HL-60/S4 treated with phorbol 12-myristate 13-acetate at 8.2 ng/mL for 4 days and 3 days (cell line): ENCODE measurements around the gene LRRC4B.

Experiments
- in situ Hi-C: fragments of 300-500 bp; cut with MboI; formaldehyde crosslinking; loops from 2 replicates; pipeline ENCODE4 v1.15.0; 2022; ENCODE audit warnings: low sequenced_read_pairs

The LRRC4B gene

GRCh38 chr19:50570997-50571396 is 2.8 kb upstream of the LRRC4B start:
- in situ Hi-C loops, result no loop called here

- in situ Hi-C loops, result no loop called here
Measured at GRCh38 chr19:50569938-50570540, 1.8 kb upstream of the LRRC4B start.

- in situ Hi-C loops, result no loop called here
Measured at GRCh38 chr19:50568728-50569698, 778 bp upstream of the LRRC4B start.

- in situ Hi-C loops, result no loop called here
Measured at GRCh38 chr19:50567052-50567841, 988 bp downstream of the LRRC4B start.

- in situ Hi-C loops, result no loop called here
Measured at GRCh38 chr19:50565984-50566903, 2.0 kb downstream of the LRRC4B start.

GRCh38 chr19:50564229-50565105 is 3.8 kb downstream of the LRRC4B start:
- in situ Hi-C loops, result no loop called here

GRCh38 chr19:50563597-50563996 is 4.6 kb downstream of the LRRC4B start:
- in situ Hi-C loops, result no loop called here

GRCh38 chr19:50562996-50563395 is 5.2 kb downstream of the LRRC4B start:
- in situ Hi-C loops, result no loop called here

- in situ Hi-C loops, result no loop called here
Measured at GRCh38 chr19:50562329-50562728, 5.9 kb downstream of the LRRC4B start.

- in situ Hi-C loops, result no loop called here
Measured at GRCh38 chr19:50559636-50560035, 8.6 kb downstream of the LRRC4B start.

GRCh38 chr19:50558449-50558848 is 9.8 kb downstream of the LRRC4B start:
- in situ Hi-C loops, result no loop called here

- in situ Hi-C loops, result no loop called here
Measured at GRCh38 chr19:50558039-50558438, 10.2 kb downstream of the LRRC4B start.

GRCh38 chr19:50557009-50557613 is 11.1 kb downstream of the LRRC4B start:
- in situ Hi-C loops, result no loop called here

- in situ Hi-C loops, result no loop called here
Measured at GRCh38 chr19:50556282-50557008, 11.8 kb downstream of the LRRC4B start.

- in situ Hi-C loops, result no loop called here
Measured at GRCh38 chr19:50555450-50556281, 12.6 kb downstream of the LRRC4B start.

- in situ Hi-C loops, result no loop called here
Measured at GRCh38 chr19:50555033-50555432, 13.2 kb downstream of the LRRC4B start.

- in situ Hi-C loops, result no loop called here
Measured at GRCh38 chr19:50554212-50554611, 14.0 kb downstream of the LRRC4B start.
